Prostate gland (tissue), 2 donors: ENCODE results near the gene GNAS-AS1.

Experiments used
- CTCF ChIP-seq, 4 experiments: fragments of 200-600 bp in 2 of 4; fragments of 450-650 bp in 2 of 4; sonication (generic) in 2 of 4; IDR thresholded peaks; 1 replicate in 3 of 4; 2 replicates in 1 of 4; pipeline ENCODE4 v1.5.1; 2016 to 2019; ENCODE audit warnings: antibody characterized with exemption in 4 of 4, mild to moderate bottlenecking in 2 of 4, moderate library complexity in 2 of 4
- POLR2A ChIP-seq: fragments of 450-650 bp; IDR thresholded peaks from one replicate; pipeline ENCODE4 v1.6.1; 2016; ENCODE audit warnings: antibody characterized with exemption, mild to moderate bottlenecking
- POLR2AphosphoS5 ChIP-seq: sonication (generic); formaldehyde crosslinking; IDR thresholded peaks from one replicate; pipeline ENCODE4 v1.6.1; 2017; ENCODE audit warnings: antibody characterized with exemption

DNA sequence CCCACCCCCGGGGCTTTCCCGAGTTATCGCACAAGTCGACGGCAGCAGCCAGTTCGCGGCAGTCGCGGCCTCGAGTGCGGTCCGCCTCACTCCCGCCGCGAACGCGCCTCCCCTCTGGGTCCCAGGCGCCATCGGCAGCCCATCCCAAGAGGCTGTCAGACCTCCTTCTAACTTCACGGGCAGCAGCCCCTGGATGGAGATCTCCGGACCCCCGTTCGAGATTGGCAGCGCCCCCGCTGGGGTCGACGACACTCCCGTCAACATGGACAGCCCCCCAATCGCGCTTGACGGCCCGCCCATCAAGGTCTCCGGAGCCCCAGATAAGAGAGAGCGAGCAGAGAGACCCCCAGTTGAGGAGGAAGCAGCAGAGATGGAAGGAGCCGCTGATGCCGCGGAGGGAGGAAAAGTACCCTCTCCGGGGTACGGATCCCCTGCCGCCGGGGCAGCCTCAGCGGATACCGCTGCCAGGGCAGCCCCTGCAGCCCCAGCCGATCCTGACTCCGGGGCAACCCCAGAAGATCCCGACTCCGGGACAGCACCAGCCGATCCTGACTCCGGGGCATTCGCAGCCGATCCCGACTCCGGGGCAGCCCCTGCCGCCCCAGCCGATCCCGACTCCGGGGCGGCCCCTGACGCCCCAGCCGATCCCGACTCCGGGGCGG, 3.4 kb upstream of the GNAS-AS1 start:
- TF ChIP-seq CTCF (IDR thresholded peaks at IDR 0.05) = no peak
- TF ChIP-seq POLR2A = no peak
- no peak for TF ChIP-seq POLR2AphosphoS5
